ENCODE measurements around the gene PLSCR2. TPM values are rescaled to one million over a fixed set of nuclear protein-coding genes. Genes with fewer than 3 reads are reported as not detected.

PLSCR2 gene, protein sequence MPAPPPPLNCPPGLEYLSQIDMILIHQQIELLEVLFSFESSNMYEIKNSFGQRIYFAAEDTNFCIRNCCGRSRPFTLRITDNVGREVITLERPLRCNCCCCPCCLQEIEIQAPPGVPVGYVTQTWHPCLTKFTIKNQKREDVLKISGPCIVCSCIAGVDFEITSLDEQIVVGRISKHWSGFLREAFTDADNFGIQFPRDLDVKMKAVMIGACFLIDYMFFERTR
- 0.54 TPM for total RNA-seq (2021; ENCODE audit: unreplicated experiment)
- polyA plus RNA-seq (2012; ENCODE audit: insufficient read length), result 0.40 TPM
- Bru-seq, nascent RNA, result percentile 29 among the genes with signal in this experiment
- BruChase-seq, experiment 1, labeled RNA remaining after a 2-hour chase, result percentile 35 among the genes with signal in this experiment
- BruChase-seq, experiment 2, labeled RNA remaining after a 6-hour chase, result percentile 31 among the genes with signal in this experiment
- long read RNA-seq, result 0 reads

DNA sequence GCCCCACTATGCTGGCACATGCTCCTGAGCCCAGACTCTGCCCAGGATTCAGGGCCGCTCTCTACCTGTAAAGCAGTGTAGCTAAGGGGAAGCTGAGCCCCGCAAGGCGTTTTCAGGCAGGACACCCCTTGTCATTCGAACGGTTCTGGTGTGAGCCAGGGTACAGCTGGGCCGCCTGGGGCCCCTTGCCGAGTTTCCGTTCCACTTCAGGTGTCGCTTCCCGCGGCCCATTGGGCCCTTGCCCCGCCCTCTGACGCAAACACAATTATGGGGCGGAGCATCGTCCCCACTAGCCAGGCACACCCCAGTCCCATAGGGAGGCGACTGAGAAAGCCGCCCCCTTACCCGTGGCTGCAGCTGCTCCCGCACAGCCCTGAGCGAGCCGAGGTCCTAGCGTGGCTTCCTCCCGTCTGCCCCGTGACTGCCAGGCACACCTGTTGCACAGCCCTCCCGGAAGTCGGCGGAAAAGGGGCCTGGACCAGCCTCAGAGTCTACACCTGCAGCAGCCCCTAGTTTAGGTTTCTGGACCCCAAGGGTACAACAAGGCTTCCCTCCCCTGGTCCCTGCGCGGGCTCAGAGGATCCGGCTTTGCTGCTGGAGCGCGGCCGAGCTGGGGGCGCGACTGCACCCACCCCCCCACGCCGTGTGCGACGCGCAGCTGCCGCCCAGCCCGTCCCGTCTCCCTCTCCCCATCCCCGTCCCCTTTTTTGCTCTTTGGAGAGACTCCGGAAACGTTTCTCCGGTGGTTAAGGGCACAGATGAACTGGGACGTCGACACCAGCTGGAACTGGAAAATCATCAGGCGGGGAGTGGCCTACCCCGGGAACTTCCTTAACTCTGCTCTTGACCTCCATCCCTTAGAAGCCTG lies at the start of gene PLSCR2:
TSS of gene PLSCR2 (minus strand) at position 412 of the 868 bp plus-strand sequence. CDS start 9,657 bp downstream, outside the sequence.
- BruUV-seq (replicated peaks), result no TSS peak
- peak; percentile 71; the same call in 1 of the 2 replicates for TF ChIP-seq POLR2AphosphoS5 (IDR thresholded peaks at IDR 0.05; ENCODE audit: low read depth, low read length)
- TF ChIP-seq, protein P1, sequence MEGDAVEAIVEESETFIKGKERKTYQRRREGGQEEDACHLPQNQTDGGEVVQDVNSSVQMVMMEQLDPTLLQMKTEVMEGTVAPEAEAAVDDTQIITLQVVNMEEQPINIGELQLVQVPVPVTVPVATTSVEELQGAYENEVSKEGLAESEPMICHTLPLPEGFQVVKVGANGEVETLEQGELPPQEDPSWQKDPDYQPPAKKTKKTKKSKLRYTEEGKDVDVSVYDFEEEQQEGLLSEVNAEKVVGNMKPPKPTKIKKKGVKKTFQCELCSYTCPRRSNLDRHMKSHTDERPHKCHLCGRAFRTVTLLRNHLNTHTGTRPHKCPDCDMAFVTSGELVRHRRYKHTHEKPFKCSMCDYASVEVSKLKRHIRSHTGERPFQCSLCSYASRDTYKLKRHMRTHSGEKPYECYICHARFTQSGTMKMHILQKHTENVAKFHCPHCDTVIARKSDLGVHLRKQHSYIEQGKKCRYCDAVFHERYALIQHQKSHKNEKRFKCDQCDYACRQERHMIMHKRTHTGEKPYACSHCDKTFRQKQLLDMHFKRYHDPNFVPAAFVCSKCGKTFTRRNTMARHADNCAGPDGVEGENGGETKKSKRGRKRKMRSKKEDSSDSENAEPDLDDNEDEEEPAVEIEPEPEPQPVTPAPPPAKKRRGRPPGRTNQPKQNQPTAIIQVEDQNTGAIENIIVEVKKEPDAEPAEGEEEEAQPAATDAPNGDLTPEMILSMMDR (IDR thresholded peaks at IDR 0.05), result no peak
- TF ChIP-seq, protein P2, sequence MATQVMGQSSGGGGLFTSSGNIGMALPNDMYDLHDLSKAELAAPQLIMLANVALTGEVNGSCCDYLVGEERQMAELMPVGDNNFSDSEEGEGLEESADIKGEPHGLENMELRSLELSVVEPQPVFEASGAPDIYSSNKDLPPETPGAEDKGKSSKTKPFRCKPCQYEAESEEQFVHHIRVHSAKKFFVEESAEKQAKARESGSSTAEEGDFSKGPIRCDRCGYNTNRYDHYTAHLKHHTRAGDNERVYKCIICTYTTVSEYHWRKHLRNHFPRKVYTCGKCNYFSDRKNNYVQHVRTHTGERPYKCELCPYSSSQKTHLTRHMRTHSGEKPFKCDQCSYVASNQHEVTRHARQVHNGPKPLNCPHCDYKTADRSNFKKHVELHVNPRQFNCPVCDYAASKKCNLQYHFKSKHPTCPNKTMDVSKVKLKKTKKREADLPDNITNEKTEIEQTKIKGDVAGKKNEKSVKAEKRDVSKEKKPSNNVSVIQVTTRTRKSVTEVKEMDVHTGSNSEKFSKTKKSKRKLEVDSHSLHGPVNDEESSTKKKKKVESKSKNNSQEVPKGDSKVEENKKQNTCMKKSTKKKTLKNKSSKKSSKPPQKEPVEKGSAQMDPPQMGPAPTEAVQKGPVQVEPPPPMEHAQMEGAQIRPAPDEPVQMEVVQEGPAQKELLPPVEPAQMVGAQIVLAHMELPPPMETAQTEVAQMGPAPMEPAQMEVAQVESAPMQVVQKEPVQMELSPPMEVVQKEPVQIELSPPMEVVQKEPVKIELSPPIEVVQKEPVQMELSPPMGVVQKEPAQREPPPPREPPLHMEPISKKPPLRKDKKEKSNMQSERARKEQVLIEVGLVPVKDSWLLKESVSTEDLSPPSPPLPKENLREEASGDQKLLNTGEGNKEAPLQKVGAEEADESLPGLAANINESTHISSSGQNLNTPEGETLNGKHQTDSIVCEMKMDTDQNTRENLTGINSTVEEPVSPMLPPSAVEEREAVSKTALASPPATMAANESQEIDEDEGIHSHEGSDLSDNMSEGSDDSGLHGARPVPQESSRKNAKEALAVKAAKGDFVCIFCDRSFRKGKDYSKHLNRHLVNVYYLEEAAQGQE (IDR thresholded peaks at IDR 0.05; ENCODE audit: insufficient read depth in 1 of 2, low read depth in 2 of 2, low read length in 1 of 2), result no peak
- TF ChIP-seq SIN3A (IDR thresholded peaks at IDR 0.05; ENCODE audit: borderline replicate concordance, insufficient read depth, low read depth, low read length), result 0 out of 2 replicates have a peak, but pooled peaks have one; percentile 40
- no peak for TF ChIP-seq TCF7L2 (IDR thresholded peaks at IDR 0.05; ENCODE audit: low read depth, low read length)
- ChIA-PET POLR2A (interaction anchor here (1.8 kb wide), 1 partner anchor 75 kb away, joined by 8 read pairs; the partner anchor contains the start of gene PLSCR1), CTCF (interaction anchor here (0.6 kb wide), 1 partner anchor 216 kb away, joined by 5 read pairs; no protein-coding TSS in a partner anchor)
- no peaks in the 10 kb centered on the region for H3K9me3 ChIP-seq (ENCODE audit: control insufficient read depth, insufficient read depth, low read depth, low read length)
- H3K4me1 ChIP-seq (ENCODE audit: control insufficient read depth, insufficient read depth, low read length), result peaks cover 40% of the 10 kb centered on the region
- DNase-seq (ENCODE audit: low read depth, low spot score), result no peak
- in situ Hi-C loops (cut with HindIII; ENCODE audit: low pct_unique_long_range_greater_than_20kb, low sequenced_read_pairs) (no loop called here), intact Hi-C loops (cut with micrococcal nuclease; ENCODE audit: unreplicated experiment) (loop anchor here (2.0 kb wide), 1 partner anchor 75 kb away; the partner anchor contains the start of gene PLSCR1)
- peak within 1 kb of the TSS; percentile 89 for H3K27ac ChIP-seq (ENCODE audit: low read length)
- peak; percentile 89 for ATAC-seq
- no peaks in the 10 kb centered on the region for H3K36me3 ChIP-seq (ENCODE audit: control insufficient read depth, insufficient read depth, low read length)
- peak within 1 kb of the TSS; percentile 57 to 75 for H3K4me3 ChIP-seq (ENCODE audit: low read depth in 2 of 2, low read length in 2 of 2)
- no peaks in the 10 kb centered on the region for H3K27me3 ChIP-seq (ENCODE audit: control insufficient read depth, insufficient read depth, low read length)

DNA sequence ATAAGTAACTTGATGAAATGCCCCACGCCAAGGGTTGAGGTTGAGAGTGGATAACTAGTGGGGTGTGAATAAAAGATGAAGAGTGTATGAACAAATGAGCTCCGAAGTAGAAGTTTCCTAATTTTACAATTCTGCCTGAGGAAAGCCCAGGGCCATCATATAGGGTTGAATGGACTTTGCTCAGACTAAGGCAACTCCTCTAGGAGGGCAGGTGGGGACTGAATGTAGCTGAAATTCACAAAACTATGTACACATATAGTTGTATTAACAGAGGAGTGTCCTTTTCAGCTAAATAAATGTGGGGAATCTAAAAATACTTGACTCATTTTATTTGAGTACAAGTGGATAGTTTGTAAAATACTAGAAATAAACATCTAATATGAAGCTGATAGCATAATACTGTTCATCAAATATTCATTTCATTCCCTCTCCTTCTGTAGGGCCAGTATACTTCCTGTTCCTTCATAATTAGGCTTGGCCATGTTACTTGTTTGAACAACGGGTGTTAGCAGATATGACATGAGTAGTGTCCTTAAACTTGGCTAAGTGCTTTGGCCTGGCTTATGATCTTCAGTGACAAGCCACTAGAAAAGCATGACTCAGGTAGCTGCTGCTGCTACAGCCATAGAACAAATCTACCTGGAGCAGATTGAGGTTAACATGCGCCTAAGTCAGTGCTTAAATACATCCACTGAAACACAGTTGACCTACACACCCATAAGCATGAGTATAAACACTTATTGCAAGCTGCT lies 48.5 kb upstream of the PLSCR2 start:
- no peak; the same call in 1 of the 2 replicates for ATAC-seq
- H3K9me3 ChIP-seq (ENCODE audit: control insufficient read depth, insufficient read depth, low read depth, low read length), result no peaks in the 10 kb centered on the region

More for the DNA sequence above, 48.5 kb upstream of the PLSCR2 start:
- ChIA-PET CTCF (no interaction called here), POLR2A (no interaction called here)
- Histone ChIP-seq H3K4me3 (ENCODE audit: low read depth in 2 of 2, low read length in 2 of 2) (no peak overlapping the region), H3K27ac (ENCODE audit: low read length) (peak overlapping the region; percentile 34; the same call in 1 of the 2 replicates), H3K4me1 (ENCODE audit: control insufficient read depth, insufficient read depth, low read length) (no peaks in the 10 kb centered on the region), H3K36me3 (ENCODE audit: control insufficient read depth, insufficient read depth, low read length) (peaks cover 6% of the 10 kb centered on the region; the same call in 1 of the 2 replicates), H3K27me3 (ENCODE audit: control insufficient read depth, insufficient read depth, low read length) (no peaks in the 10 kb centered on the region)
- in situ Hi-C loops (cut with HindIII; ENCODE audit: low pct_unique_long_range_greater_than_20kb, low sequenced_read_pairs) (no loop called here), intact Hi-C loops (cut with micrococcal nuclease; ENCODE audit: unreplicated experiment) (no loop called here)
- no peak for DNase-seq (ENCODE audit: low read depth, low spot score)
- TF ChIP-seq SIN3A (IDR thresholded peaks at IDR 0.05; ENCODE audit: borderline replicate concordance, insufficient read depth, low read depth, low read length) (no peak), POLR2AphosphoS5 (IDR thresholded peaks at IDR 0.05; ENCODE audit: low read depth, low read length) (no peak), TCF7L2 (IDR thresholded peaks at IDR 0.05; ENCODE audit: low read depth, low read length) (no peak)
- TF ChIP-seq, protein P1 (IDR thresholded peaks at IDR 0.05), result no peak
- BruUV-seq (replicated peaks), result no TSS peak
